ENCODE results near the gene PARD3B.

PARD3B gene

DNA sequence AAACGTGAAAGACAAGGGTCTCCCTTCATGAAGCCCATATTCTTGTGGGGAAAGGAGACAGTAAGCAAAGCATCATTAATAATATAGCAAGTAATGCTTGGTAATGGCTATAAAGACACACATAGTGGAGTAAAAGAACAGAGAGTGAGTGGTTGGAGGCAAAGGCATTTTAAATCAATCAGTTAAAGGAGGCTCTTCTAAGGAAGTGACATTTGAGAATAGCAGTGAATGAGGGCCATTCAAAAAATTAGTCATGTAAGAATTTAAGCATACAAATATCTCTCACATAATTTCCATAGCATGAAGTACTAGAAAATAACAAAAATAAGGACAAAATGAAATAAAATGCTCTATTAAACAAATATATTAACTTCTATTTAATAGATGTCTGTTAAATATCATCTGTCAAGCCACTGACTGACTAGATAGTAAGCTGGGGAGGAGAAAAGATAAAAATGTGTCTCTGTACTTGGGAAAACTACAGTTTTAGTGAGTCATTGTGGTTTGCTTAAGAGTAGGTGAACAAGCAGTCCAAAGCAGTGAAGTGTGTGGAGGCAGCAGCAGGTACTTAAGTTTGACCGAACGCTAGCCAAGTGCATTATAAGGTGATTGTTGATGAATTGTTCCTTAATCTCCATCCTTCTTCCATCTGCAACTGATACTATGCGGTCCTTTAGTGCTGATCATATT is 160.1 kb downstream of the PARD3B start:
- DNase-seq (ENCODE audit: low read depth): no peak

DNA sequence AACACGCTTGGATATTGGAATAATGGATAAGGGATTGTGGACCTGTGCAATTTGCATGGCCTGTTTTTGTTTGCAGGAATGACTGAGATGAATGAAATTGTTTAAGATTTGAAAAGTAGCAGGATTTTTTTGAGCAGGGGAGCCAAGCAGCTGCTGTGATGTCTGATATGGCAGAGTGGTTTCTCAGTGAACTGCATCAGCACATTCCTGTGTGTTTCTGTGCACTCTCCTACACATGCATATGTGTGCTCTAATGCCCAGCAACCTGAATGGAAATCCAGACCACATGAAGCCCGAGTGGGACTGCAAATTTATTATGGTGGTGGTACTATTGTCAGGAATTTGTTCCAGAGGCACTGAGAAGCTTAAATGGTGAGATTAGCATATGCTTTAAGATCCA is 161.7 kb downstream of the PARD3B start:
- DNase-seq (ENCODE audit: low read depth): no peak

DNA sequence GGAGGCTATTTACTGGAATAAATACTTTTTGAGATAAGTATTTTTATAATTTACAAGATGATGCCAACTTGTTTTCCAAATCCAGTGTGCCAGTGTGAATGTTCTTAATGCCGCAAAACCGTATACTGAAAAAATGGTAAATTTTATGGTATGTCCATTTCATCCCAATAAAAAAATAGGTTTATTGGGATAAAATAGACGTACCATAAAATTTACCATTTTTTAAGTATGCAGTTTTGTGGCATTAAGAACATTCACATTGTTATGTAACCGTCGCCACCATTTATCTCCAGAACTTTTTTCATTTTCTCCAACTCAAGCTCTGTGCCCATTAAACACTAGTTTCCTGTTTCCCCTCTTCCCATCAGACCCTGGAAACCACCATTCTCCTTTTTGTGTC is 167.9 kb downstream of the PARD3B start:
- DNase-seq (ENCODE audit: low read depth): no peak

DNA sequence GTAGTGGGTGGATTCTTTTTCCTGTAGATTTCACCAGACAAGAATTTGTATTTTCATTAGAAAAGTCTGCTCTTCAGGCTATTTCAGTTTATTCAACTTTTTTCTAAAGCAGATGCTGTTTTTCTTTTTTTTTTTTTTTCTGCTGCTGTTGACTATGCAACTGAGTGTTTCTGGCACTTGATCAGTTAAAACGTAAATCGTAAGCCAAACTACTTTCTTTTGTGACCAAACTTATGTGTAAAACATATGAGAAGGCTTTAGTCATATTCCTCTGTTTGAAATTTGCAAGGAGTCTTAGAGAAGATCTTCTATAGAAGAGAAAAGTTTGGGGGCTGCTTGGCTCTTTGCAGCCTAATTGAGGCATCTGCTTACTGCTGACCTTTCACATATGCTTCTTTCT is 170.1 kb downstream of the PARD3B start:
- DNase-seq (ENCODE audit: low read depth): no peak

DNA sequence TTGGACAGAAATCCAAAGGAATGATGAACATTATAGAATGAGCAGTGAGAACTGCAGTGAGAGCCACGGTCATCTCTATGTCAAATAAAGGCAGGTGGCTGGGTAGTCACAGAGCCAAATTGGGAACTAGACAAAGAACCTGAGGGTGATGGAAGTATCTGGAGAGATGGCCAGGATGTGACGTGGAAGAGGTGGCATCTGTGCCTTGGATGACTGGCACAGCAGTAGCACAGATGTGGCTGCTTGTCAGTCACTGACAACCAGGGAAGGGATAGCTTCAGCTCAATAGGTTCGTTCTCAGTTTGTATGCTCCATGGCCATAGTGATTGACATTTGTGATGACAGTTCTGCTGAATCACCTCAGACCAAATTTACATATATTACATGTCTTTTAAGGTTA is 172.3 kb downstream of the PARD3B start:
- DNase-seq (ENCODE audit: low read depth): no peak

DNA sequence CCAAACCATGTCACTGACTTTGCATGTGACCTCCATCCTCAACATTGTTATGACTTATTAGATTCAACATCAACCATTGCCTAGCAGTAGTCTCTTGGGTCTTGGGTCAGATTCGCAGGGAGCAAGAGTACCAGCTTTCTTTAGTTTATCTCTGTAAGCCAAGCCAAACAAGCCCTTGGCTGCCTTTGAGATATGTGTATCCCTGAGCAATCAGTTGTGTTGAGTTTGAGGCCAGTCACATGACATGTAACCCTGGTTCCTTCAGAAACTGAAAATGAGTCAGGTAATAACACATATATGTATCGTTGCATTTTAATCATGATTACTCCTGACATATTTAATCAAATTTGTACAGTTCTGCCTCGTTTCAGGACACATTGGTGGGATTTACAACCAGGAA is 173.3 kb downstream of the PARD3B start:
- DNase-seq (ENCODE audit: low read depth): no peak

DNA sequence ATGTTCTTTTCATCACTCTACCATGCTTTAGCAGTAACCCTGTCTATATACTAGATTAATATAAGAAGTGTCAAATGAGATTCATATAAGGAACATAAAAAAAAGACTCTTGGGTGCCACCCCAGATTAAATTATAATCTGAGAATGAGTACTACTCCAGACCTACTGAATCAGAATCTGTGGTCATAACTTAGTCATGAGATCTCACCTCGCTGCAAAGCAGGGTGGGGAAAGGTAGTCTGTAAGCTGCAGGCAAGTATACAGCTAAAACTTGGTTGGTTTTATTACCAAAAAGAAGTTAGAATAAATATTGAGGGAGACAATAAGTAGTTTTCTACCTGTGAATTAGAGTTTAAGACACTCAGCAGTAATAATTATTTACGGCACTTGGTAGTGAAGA is 175.6 kb downstream of the PARD3B start:
- DNase-seq (ENCODE audit: low read depth): no peak

DNA sequence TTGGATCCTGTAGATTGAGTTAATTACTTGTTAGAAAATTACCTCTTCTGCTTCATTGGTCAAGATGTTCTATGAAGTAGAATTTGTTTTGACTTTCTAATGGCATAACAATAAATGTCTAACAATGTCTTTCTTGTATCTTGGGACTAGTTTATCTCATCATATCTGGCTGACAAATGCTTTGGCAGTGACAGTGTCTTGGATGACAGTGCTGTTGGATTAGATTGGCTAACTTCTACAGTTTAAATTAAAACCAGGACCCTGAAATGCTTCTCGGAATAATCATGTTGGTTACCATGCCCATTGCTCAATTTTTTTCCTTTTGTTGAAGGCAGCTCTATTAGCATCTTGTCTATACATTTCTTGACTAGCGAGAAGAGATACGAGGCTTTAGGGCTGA is 176.9 kb downstream of the PARD3B start:
- DNase-seq (ENCODE audit: low read depth): no peak

DNA sequence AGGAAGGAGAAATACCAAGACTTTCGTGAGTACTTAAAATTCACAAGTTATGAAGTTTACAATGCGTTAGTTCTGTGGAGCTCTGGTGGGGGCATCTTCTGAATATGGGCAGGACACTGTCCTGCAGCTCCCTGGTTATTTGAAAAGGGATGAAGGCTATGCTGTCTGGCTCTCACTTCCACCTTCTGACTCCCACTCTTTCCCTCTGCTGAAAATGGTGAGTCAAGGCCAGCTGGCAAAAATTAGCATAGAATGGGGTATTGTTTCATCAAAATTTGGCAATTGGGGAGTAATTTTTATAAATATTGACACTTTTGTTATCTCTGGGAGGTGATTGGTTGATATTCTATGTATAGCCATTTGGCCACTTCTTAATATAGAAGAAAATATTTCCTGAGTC is 177.4 kb downstream of the PARD3B start:
- DNase-seq (ENCODE audit: low read depth): no peak

DNA sequence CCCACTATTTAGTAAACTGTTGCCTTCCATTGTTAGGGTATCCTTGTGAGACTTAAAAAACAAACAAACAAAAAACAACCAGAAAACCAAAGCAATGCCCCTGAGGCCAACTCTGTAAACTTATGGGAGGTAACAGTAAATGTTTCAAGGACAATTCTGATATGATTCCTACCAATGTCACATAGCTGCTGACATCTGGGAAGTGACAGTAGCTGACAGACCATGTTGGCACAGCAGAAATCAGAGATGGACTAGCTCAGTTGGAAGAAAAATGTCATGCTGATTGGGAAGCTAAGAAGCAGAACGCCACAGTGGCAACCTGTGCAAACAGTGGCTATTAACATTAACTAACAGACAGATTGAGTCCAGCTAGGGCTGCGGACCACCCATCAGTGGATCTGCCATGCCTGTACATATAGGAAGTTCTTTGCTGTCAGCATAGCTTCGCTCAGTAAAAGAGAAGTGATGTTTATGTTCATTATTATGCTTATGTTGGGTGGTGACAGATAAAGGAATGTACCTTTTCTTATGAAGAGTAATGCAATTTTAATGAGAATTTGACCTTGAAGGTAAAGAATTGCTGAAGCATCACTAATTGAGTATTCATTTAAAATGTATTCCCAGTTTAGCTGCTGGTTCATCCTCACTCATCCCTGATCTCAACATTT is 180.6 kb downstream of the PARD3B start:
- no peak for DNase-seq (ENCODE audit: low read depth)

DNA sequence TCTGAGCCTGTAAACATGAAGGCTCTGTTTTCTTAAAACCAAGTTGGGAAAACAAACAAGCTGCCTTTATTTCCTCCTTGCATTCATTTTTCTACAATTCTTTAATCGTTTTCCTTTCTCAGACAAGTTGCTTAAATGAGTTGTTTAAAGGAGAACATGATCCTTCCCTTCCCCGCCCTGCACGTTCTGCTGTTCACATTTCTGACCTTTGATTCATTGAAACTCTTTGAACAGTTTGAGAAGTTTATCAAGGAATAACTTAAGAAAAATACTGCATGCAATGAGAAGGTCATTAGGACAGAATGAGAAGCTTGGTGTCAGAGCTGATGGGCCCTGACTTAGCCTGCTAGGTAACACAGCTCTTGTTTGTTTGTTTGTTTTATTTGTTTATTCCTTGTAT is 181.6 kb downstream of the PARD3B start:
- no peak for DNase-seq (ENCODE audit: low read depth)

DNA sequence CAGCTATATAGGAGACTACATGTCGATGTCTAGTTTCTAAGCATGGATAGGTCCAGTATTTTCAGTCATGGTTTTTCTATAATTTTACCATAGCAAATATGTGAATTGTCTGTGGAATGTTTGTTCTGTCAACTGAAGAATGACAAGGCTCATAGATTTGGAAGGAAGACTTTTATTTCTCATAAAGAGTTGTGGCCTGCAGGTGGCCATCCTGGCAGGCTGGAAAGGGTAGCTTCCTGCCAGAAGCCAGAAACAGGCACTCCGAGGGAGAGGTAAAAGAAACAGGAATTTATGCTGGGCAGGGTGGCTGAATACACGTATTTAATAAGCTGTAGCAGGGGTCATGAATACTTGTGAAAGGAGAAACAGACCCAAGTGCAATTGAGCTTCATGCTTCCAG is 182.1 kb downstream of the PARD3B start:
- no peak for DNase-seq (ENCODE audit: low read depth)

DNA sequence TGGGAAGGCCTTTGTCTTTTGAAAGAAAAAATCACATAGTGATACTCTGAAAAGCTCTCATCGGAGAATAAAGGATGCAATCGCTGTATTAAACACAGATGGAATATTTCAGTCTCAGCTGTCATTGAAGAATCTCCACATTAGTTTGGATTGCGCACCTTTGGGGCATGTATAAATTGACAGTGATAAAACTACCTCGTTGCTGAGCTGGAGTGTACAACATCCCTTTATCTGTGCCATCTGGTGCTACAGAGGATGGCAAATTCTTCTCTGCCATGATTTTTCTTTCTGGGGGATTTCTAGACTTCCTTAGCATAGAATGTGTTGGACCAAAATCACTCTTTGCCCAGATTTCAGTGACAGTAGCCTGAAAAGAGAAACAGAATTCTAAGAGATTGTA is 185.3 kb downstream of the PARD3B start:
- DNase-seq (ENCODE audit: low read depth): no peak

DNA sequence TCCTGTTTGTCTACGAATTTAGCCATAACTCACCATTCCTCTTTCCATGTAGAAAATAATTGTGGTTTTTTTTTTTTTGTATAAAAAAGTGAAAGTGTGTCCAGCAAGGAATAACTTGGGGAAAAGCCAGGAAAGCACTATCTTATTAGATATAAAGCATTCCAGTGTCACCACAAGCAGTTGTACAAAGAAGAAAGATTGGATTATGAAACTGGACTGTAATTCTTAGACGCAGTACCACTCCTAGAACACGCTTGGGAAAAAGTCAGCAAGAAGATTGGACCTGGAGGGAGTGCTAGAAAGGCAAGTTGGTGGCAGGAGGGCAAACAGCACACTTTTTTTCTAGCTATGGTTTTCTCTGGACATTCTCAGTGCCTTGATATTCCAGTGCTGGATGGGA is 186.7 kb downstream of the PARD3B start:
- no peak for DNase-seq (ENCODE audit: low read depth)

DNA sequence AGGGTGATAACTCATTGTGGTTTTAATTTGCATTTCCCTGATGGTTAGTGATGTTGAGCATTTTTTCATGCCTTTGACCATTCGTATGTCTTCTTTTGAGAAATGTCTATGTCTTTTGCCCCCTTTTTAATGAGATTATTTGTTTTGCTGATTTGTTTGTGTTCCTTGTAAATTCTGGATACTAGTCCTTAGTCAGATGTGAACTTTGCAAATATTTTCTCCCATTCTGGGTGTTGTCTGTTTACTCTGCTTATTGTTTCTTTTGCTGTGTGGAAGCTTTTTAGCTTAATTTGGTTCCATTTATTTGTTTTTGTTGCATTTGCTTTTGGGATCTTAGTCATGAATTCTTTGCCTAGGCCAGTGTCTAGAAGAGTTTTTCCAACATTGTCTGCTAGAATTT is 192.0 kb downstream of the PARD3B start:
- no peak for DNase-seq (ENCODE audit: low read depth)

DNA sequence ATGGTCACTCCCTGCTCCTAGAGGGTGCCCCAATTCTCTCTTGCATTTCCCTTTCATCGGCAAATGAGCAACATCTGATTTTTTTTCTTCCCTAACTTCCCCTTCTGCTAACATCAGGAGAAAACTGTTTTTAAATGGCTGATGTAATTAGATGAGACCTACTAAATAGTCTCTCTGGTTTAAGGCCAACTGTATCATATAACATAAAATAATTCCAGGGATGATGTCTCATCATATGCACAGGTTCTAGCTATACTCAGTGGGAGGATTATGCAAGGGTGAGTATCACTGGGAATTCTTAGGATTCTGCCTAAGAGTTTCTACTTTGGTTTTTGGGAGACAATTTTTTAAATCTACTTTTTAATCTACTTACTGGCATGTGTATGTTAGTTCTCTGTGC is 193.4 kb downstream of the PARD3B start:
- no peak for DNase-seq (ENCODE audit: low read depth)

DNA sequence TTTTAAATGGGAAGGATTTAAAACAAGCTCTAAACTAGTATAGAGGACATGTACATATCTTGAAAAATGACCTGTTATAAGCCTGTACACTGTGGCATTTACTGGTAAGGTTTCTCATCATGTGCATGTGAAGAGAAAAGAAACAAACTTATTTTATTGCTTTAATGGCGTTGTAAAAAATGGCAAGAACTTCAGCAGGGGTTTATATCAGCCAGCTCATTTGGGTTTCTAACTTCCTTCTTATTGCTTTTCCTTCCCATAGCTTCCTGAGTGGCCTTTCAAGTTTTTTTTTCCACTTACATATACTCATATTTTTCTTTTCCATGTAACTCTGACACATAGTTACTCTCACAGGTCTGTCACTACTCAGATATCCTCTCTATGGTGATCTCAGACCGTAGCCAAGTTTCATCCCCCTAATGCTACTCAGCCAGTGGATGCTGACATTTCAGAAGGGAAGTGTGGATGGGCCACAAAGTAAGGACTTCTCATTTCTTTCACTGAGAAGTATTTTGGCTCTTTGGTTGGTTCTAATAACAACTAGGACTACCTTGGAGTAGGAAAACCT is 198.2 kb downstream of the PARD3B start:
- no peak for DNase-seq (ENCODE audit: low read depth)

DNA sequence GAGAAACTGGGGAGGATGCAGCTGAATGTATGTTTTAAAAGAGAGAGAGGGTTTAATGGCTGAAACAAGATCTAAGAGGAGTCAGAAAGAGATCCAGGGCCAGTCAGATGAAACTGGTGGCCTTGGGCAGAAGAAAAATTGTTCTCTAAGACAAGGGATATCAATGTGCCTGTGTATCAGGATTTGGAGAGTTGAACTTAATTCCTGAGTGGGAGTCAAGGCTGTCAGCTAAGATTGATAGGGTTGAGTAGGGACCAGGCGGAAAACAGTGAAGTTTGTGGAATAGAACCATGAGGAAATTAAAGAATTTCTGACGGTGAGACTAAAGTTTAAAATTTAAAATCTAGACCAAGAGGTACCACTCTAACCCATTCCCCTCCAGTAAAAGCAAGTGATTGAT is 199.2 kb downstream of the PARD3B start:
- DNase-seq (ENCODE audit: low read depth): no peak

DNA sequence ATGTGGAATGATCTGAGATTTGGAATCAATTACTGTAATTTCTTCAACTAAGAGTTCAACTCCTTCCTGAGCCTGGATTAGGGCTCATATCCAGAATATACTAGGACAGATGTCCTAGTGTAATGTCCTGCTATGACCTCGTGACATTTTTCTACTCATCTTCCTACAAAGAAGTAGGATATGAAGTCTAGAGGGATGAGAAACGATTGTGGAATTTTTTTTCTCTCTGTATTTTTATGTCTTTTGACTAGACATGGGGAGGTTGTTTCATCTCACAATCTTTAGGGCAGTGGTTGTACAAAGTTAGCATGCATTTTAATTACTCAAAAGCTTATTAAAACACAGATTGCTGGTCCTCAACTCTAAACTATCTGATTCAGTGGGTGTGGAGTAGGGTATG is 203.0 kb downstream of the PARD3B start:
- no peak for DNase-seq (ENCODE audit: low read depth)

DNA sequence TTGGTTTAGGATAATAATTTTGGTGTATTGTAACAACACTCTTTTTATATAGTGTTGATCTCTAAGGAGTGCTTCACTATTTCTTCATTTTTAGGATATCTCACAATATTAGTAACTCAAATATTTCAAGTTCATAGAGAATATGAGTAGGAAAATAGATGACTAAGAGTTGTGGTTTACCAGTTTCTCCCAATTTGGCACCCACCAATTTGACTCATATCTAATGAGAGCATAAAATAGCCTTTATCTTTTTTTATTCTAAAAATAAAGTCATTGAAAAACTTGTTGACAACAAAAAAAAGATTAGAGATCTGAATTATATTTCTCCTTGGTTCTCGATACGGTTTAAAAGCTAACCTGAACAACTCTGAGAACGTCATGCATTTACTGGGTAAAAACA is 204.0 kb downstream of the PARD3B start:
- DNase-seq (ENCODE audit: low read depth): no peak

DNA sequence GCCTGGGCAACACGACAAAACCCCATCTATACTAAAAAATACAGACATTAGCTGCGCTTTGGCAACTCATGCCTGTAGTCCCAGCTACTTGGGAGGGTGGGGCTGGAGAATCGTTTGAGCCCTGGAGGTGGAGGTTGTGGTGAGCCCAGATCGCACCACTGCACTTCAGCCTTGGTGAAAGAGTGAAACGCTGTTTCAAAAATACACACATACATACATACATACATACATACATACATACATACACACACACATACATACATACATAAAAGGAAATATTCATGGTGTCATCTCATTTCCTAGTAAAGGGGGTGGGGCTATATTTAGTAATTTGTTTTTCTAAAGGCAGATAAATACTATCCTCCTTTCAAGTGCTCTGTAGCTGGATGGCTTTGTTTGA is 205.1 kb downstream of the PARD3B start:
- DNase-seq (ENCODE audit: low read depth): no peak

DNA sequence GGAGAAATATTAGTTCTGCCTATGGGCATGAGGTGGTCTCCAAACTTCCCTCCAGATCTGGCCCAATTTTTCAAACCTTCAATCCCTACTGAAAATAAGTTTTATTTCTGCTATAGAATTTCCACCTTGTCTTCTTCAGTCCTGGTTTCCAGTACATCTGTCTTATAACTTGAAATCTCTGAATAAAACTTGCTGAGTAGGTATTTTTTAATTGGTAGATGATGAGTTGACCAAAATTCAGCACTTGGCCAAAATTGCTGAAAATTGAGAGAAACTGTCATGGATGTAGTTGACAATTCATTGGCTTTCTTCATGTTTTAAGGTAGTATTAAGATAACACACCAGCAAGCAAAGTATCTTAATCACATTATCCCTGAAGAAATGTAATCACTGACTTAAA is 206.2 kb downstream of the PARD3B start:
- no peak for DNase-seq (ENCODE audit: low read depth)

DNA sequence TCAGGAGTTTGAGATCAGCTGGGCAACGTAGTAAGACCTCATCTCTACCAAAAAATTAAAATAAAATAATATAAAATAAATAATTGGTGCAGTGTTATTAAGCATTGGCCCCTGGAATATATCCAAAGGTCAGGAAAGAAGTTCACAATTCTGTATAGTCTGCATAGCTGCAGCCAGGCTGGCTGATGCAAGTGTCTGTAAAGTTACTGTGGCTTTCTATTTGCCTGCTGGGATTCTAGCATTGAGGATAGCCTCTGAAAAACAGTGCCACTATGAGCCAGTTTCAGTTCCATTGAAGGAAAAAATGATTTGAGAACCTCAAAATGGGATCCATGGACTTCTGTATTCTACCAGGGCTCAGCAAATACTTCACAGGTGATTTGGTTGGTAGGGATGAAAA is 208.6 kb downstream of the PARD3B start:
- DNase-seq (ENCODE audit: low read depth): no peak

DNA sequence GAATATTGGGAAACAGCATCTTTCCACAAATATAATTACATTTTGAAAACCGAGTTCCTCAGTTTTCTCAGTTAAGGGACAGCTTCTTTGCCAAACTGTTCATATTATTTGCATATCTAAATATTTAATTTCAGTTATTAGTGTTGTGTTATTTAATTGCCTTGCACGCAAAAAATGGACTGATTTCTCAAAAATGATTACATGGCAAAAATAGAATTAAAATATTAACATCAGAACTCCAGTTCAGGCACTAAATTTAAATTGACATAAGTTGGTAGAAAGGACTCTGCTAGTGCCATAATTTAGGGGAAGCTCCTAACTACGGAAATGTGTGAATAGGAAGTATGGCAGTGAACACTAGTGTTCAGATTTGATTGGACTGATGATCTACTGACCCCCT is 209.6 kb downstream of the PARD3B start:
- DNase-seq (ENCODE audit: low read depth): no peak

Measured in stimulated activated CD8-positive, alpha-beta memory T cell treated with anti-CD3 and anti-CD28 coated beads, Interleukin-12 subunit alpha, Interleukin-12 subunit beta, amount 100 ng/mL, for 1 hour (primary cell).